OCI-LY1 (cell line): ENCODE data around the gene KIAA2012.

ENCODE experiments used
- H2AFZ ChIP-seq: fragments of 200-600 bp; sonication (generic), shearing (Covaris generic); 2 replicates; pipeline ENCODE4 v1.6.0; 2014; ENCODE audit warnings: antibody characterized with exemption, mild to moderate bottlenecking, low read length
- H3F3A ChIP-seq: fragments of 200-600 bp; sonication (generic), shearing (Covaris generic); 2 replicates; pipeline ENCODE4 v1.6.0; 2014; ENCODE audit warnings: mild to moderate bottlenecking, antibody characterized with exemption, low read length, moderate library complexity; ENCODE audit not compliant: insufficient read depth
- H3K27ac ChIP-seq: fragments of 200-600 bp; sonication (generic); 2 replicates; pipeline ENCODE4 v1.5.1; 2014; ENCODE audit warnings: low read length, mixed run types, mild to moderate bottlenecking, low read depth; ENCODE audit not compliant: poor library complexity, severe bottlenecking
- H3K27me3 ChIP-seq: fragments of 200-600 bp; sonication (generic); 2 replicates; pipeline ENCODE4 v1.6.0; 2014; ENCODE audit warnings: antibody characterized with exemption, mild to moderate bottlenecking, low read length, moderate library complexity; ENCODE audit not compliant: insufficient read depth
- H3K36me3 ChIP-seq: fragments of 200-600 bp; sonication (generic); 2 replicates; pipeline ENCODE4 v1.6.1; 2014; ENCODE audit warnings: mild to moderate bottlenecking, antibody characterized with exemption, low read length, moderate library complexity, mixed read lengths; ENCODE audit not compliant: insufficient read depth
- H3K4me1 ChIP-seq: fragments of 200-600 bp; sonication (generic); 2 replicates; pipeline ENCODE4 v1.5.1; 2014; ENCODE audit warnings: mild to moderate bottlenecking, low read length, moderate library complexity; ENCODE audit not compliant: insufficient read depth, severe bottlenecking
- H3K4me2 ChIP-seq: fragments of 200-600 bp; sonication (generic), shearing (Covaris generic); 2 replicates; pipeline ENCODE4 v1.6.1; 2014; ENCODE audit warnings: low read length
- H3K4me3 ChIP-seq: fragments of 200-600 bp; sonication (generic); 2 replicates; pipeline ENCODE4 v1.5.1; 2014; ENCODE audit warnings: low read length, low read depth, mild to moderate bottlenecking, mixed read lengths; ENCODE audit not compliant: poor library complexity, severe bottlenecking
- H3K79me2 ChIP-seq: fragments of 200-600 bp; shearing (Covaris generic); 2 replicates; pipeline ENCODE4 v1.6.1; 2016; ENCODE audit warnings: mixed run types, low read length, mixed read lengths; ENCODE audit not compliant: insufficient read depth
- H3K9ac ChIP-seq: fragments of 200-600 bp; sonication (generic), shearing (Covaris generic); 2 replicates; pipeline ENCODE4 v1.6.1; 2014; ENCODE audit warnings: mild to moderate bottlenecking, low read length, mixed read lengths
- H3K9me2 ChIP-seq: fragments of 200-600 bp; sonication (generic), shearing (Covaris generic); 2 replicates; pipeline ENCODE4 v1.6.1; 2014; ENCODE audit warnings: low read depth, mild to moderate bottlenecking, low read length, mixed read lengths
- H3K9me3 ChIP-seq: fragments of 200-600 bp; shearing (Covaris generic); 2 replicates; pipeline ENCODE4 v1.6.1; 2014; ENCODE audit warnings: low read length, mixed read lengths
- H4K20me1 ChIP-seq: fragments of 200-600 bp; sonication (generic), shearing (Covaris generic); 2 replicates; pipeline ENCODE4 v1.6.0; 2016; ENCODE audit warnings: mild to moderate bottlenecking, low read length; ENCODE audit not compliant: insufficient read depth
- CTCF ChIP-seq: fragments of 200-600 bp; sonication (generic), shearing (Covaris generic); IDR thresholded peaks from 2 replicates; pipeline ENCODE4 v1.5.1; 2017; ENCODE audit warnings: mild to moderate bottlenecking, antibody characterized with exemption, low read length, moderate library complexity, mixed read lengths
- EZH2 ChIP-seq: fragments of 200-600 bp; sonication (generic), shearing (Covaris generic); IDR thresholded peaks from 2 replicates; pipeline ENCODE4 v1.8.0; 2017; ENCODE audit warnings: borderline replicate concordance, mixed run types, mild to moderate bottlenecking, antibody characterized with exemption, low read length, moderate library complexity, mixed read lengths

KIAA2012 gene

GRCh38 chr2:202096736-202097135, 23.7 kb downstream of the KIAA2012 start:
- no peaks in the 10 kb centered on the region for H3K79me2 ChIP-seq
- no peak overlapping the region for H3K4me3 ChIP-seq
- no peaks in the 10 kb centered on the region for H3K4me1 ChIP-seq
- H3K9me2 ChIP-seq = no peaks in the 10 kb centered on the region
- H3K27ac ChIP-seq = no peak overlapping the region
- H4K20me1 ChIP-seq = no peaks in the 10 kb centered on the region
- H3K9me3 ChIP-seq = no peaks in the 10 kb centered on the region
- no peak overlapping the region for H3K9ac ChIP-seq
- H3K36me3 ChIP-seq = no peaks in the 10 kb centered on the region
- H2AFZ ChIP-seq = no peak overlapping the region
- H3F3A ChIP-seq = no peaks in the 10 kb centered on the region
- H3K27me3 ChIP-seq = no peaks in the 10 kb centered on the region
- no peak overlapping the region for H3K4me2 ChIP-seq
- TF ChIP-seq CTCF (no peak), EZH2 (no peak)

- no peak overlapping the region for H3K4me2 ChIP-seq
- H3K27me3 ChIP-seq = no peaks in the 10 kb centered on the region
- no peaks in the 10 kb centered on the region for H3F3A ChIP-seq
- H2AFZ ChIP-seq = no peak overlapping the region
- H3K36me3 ChIP-seq = no peaks in the 10 kb centered on the region
- H3K9me3 ChIP-seq = no peaks in the 10 kb centered on the region
- TF ChIP-seq CTCF = no peak
- TF ChIP-seq EZH2 = no peak
- no peaks in the 10 kb centered on the region for H3K4me1 ChIP-seq
- no peaks in the 10 kb centered on the region for H3K79me2 ChIP-seq
- H3K4me3 ChIP-seq = no peak overlapping the region
- no peak overlapping the region for H3K27ac ChIP-seq
- H4K20me1 ChIP-seq = no peaks in the 10 kb centered on the region
- no peak overlapping the region for H3K9ac ChIP-seq
- no peaks in the 10 kb centered on the region for H3K9me2 ChIP-seq
Measured at GRCh38 chr2:202098291-202098690, 25.2 kb downstream of the KIAA2012 start.

- TF ChIP-seq CTCF (no peak), EZH2 (no peak)
- Histone ChIP-seq H3K4me3 (no peak overlapping the region), H3K9me3 (no peaks in the 10 kb centered on the region), H3F3A (no peaks in the 10 kb centered on the region), H2AFZ (no peak overlapping the region), H3K27ac (no peak overlapping the region), H4K20me1 (no peaks in the 10 kb centered on the region), H3K9ac (no peak overlapping the region), H3K9me2 (no peaks in the 10 kb centered on the region), H3K4me1 (no peaks in the 10 kb centered on the region), H3K36me3 (no peaks in the 10 kb centered on the region), H3K4me2 (no peak overlapping the region), H3K79me2 (no peaks in the 10 kb centered on the region), H3K27me3 (no peaks in the 10 kb centered on the region)
Measured at GRCh38 chr2:202099515-202099914, 26.5 kb downstream of the KIAA2012 start.
